IMR-90 (cell line): ENCODE results near the gene PILRA. TPM values are rescaled to one million over a fixed set of nuclear protein-coding genes. Genes with fewer than 3 reads are reported as not detected.
"Not testable (repeated sequence)": the region's sequence is repeated elsewhere in the genome, so short reads cannot be mapped to it uniquely, and the experiment has no call there.

Experiments used
- ATAC-seq: fragments of 200-7000 bp; cut with Tn5 transposase; 2 replicates; pipeline ENCODE4 v1.9.1; 2020; ENCODE audit warnings: low read depth, mild to moderate bottlenecking, moderate library complexity
- BruUV-seq: library from RNA; stranded (reverse); fragments of 400-500 nt; replicated peaks from 2 replicates; lab custom pipeline; 2021; lab: Mats Ljungman, UMichigan
- CTCF ChIA-PET: fragments of 300-600 bp; formaldehyde crosslinking; extraction: SDS; loops from one replicate; lab custom pipeline; 2021; ENCODE audit warnings: antibody characterized with exemption; lab: Yijun Ruan, JAX
- POLR2A ChIA-PET: fragments of 300-600 bp; sonication (Branson Sonifier 250); formaldehyde crosslinking; loops from one replicate; lab custom pipeline; 2022; ENCODE audit warnings: antibody characterized with exemption; ENCODE audit not compliant: unreplicated experiment; lab: Charles Lee
- DNase-seq: peaks from one replicate; pipeline ENCODE4 v3.0.0; 2013
- H2AFZ ChIP-seq: replicated peaks from 2 replicates; pipeline ENCODE3; 2013; ENCODE audit warnings: low read length, mild to moderate bottlenecking; ENCODE audit not compliant: poor library complexity
- H2AK5ac ChIP-seq: 2 replicates; pipeline ENCODE4 v1.6.1; 2013; ENCODE audit warnings: low read depth, low read length, inconsistent platforms
- H2AK9ac ChIP-seq: replicated peaks from 2 replicates; pipeline ENCODE3; 2013; ENCODE audit warnings: mild to moderate bottlenecking, low read depth, low read length, moderate library complexity; ENCODE audit not compliant: poor library complexity
- H2BK120ac ChIP-seq: 2 replicates; pipeline ENCODE4 v1.6.1; 2013; ENCODE audit warnings: low read depth, low read length, inconsistent platforms
- H2BK15ac ChIP-seq: 3 replicates; pipeline ENCODE4 v1.6.1; 2013; ENCODE audit warnings: low read depth, low read length, inconsistent platforms
- H2BK20ac ChIP-seq: 2 replicates; pipeline ENCODE4 v1.6.1; 2013; ENCODE audit warnings: low read depth, mild to moderate bottlenecking, inconsistent platforms, low read length, moderate library complexity
- H2BK5ac ChIP-seq: 2 replicates; pipeline ENCODE4 v1.6.1; 2013; ENCODE audit warnings: mild to moderate bottlenecking, low read depth, low read length, inconsistent platforms; ENCODE audit not compliant: poor library complexity, severe bottlenecking
- H3K14ac ChIP-seq: replicated peaks from 2 replicates; pipeline ENCODE4 v1.6.1; 2013; ENCODE audit warnings: low read depth, low read length, inconsistent platforms
- H3K18ac ChIP-seq: 2 replicates; pipeline ENCODE4 v1.6.1; 2013; ENCODE audit warnings: low read depth, low read length, control low read depth
- H3K23ac ChIP-seq: 2 replicates; pipeline ENCODE4 v1.6.1; 2013; ENCODE audit warnings: low read depth, low read length, inconsistent platforms
- H3K27ac ChIP-seq: 2 replicates; pipeline ENCODE4 v1.5.1; 2013; ENCODE audit warnings: mild to moderate bottlenecking, control low read depth, low read length; ENCODE audit not compliant: insufficient read depth
- H3K27me3 ChIP-seq: 2 replicates; pipeline ENCODE4 v1.6.1; 2013; ENCODE audit warnings: low read length; ENCODE audit not compliant: control insufficient read depth, insufficient read depth
- H3K36me3 ChIP-seq: 2 replicates; pipeline ENCODE4 v1.6.1; 2013; ENCODE audit warnings: low read length, mixed read lengths; ENCODE audit not compliant: control insufficient read depth, insufficient read depth
- H3K4ac ChIP-seq: 2 replicates; pipeline ENCODE4 v1.6.1; 2013; ENCODE audit warnings: low read depth, low read length, inconsistent platforms
- H3K4me1 ChIP-seq: 2 replicates; pipeline ENCODE4 v1.6.1; 2013; ENCODE audit warnings: low read length, mixed read lengths; ENCODE audit not compliant: control insufficient read depth, insufficient read depth
- H3K4me2 ChIP-seq: 2 replicates; pipeline ENCODE4 v1.6.1; 2013; ENCODE audit warnings: low read depth, mild to moderate bottlenecking, control low read depth, low read length, moderate library complexity
- H3K4me3 ChIP-seq: 2 replicates; pipeline ENCODE4 v1.5.1; 2013; ENCODE audit warnings: low read depth, mild to moderate bottlenecking, control low read depth, low read length, moderate library complexity; ENCODE audit not compliant: insufficient read depth
- H3K56ac ChIP-seq: 2 replicates; pipeline ENCODE4 v1.6.1; 2013; ENCODE audit warnings: low read length, inconsistent platforms; ENCODE audit not compliant: insufficient read depth; ENCODE audit errors: extremely low read depth
- H3K79me1 ChIP-seq, 2 experiments: 2 replicates each; pipeline ENCODE4 v1.6.1; 2013; ENCODE audit warnings: low read length in 2 of 2, inconsistent platforms in 1 of 2, low read depth in 1 of 2
- H3K9ac ChIP-seq: 2 replicates; pipeline ENCODE4 v1.6.1; 2013; ENCODE audit warnings: low read depth, low read length, control low read depth
- H3K9me1 ChIP-seq: 2 replicates; pipeline ENCODE4 v1.6.1; 2013; ENCODE audit warnings: low read length, inconsistent platforms; ENCODE audit not compliant: insufficient read depth
- H3K9me3 ChIP-seq: 2 replicates; pipeline ENCODE4 v1.6.1; 2013; ENCODE audit warnings: low read length; ENCODE audit not compliant: control insufficient read depth, insufficient read depth
- H4K20me1 ChIP-seq: 2 replicates; pipeline ENCODE4 v1.6.1; 2013; ENCODE audit warnings: low read length, inconsistent platforms; ENCODE audit not compliant: insufficient read depth
- H4K5ac ChIP-seq: 2 replicates; pipeline ENCODE4 v1.6.1; 2013; ENCODE audit warnings: mild to moderate bottlenecking, low read depth, low read length, control low read depth
- H4K8ac ChIP-seq, 2 experiments: 2 replicates each; pipeline ENCODE4 v1.6.1; 2013; ENCODE audit warnings: low read depth in 2 of 2, low read length in 2 of 2, control low read depth in 1 of 2, inconsistent platforms in 1 of 2
- H4K91ac ChIP-seq: 2 replicates; pipeline ENCODE4 v1.6.1; 2013; ENCODE audit warnings: low read depth, low read length, inconsistent platforms; ENCODE audit not compliant: insufficient read depth
- WGBS, 2 experiments: methylation state at CpG; one replicate each; pipeline versions ENCODE4 v1.1.5 to v1.1.7; 2013; ENCODE audit warnings: missing lambda C conversion rate in 2 of 2; ENCODE audit not compliant: insufficient read length in 1 of 2; ENCODE audit errors: extremely low coverage in 2 of 2; 5-methylcytosine and 5-hydroxymethylcytosine counted together
- dilution Hi-C: fragments of 300-500 bp; cut with HindIII; formaldehyde crosslinking; loops from one replicate; pipeline ENCODE4 v1.14.3; 2018; ENCODE audit warnings: low sequenced_read_pairs; ENCODE audit not compliant: unreplicated experiment
- in situ Hi-C: fragments of 300-500 bp; cut with MboI; formaldehyde crosslinking; loops from 3 replicates; pipeline ENCODE4 v1.14.3; 2019; ENCODE audit warnings: low sequenced_read_pairs, inconsistent platforms, mixed read lengths
- intact Hi-C: fragments of 100-400 bp; cut with micrococcal nuclease; formaldehyde crosslinking; loops from 2 replicates; pipeline ENCODE4 v1.10.0; 2022
- polyA plus RNA-seq, 3 experiments: library from polyadenylated mRNA; depleted of rRNA; stranded (reverse); fragments of >200 nt; gene quantifications; 2 replicates each; pipeline ENCODE4 v1.2.3, GENCODE V29; 2012; ENCODE audit warnings: low replicate concordance in 1 of 3
- total RNA-seq: library from RNA; depleted of rRNA; stranded (reverse); fragments of >200 nt; gene quantifications from 2 replicates; pipeline ENCODE4 v1.2.3, GENCODE V29; 2012

PILRA gene
- total and polyA plus RNA-seq, 2 of the 4 experiments (the other 2 are of a cell fraction): 0.56 TPM; not detected in 1

DNA sequence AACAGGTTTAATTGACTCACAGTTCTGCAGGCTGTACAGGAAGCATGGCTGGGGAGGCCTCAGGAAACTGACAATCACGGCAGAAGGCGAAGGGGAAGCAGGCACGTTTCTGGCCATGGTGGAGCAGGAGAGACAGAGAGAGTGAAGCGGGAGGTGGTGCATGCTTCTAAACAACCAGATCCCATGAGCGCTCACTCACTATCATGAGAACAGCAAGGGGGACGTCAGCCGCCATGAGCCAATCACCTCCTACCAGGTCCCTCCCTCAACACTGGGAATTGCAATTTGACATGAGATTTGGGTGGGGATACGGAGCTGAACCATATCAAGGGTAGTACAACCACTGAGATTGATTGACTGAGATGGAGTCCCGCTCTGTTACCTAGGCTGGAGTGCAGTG, 47.6 kb upstream of the PILRA start:
- intact Hi-C loops, H3K56ac ChIP-seq, H4K20me1 ChIP-seq, H4K5ac ChIP-seq, H2AFZ ChIP-seq, H3K18ac ChIP-seq, H3K4me2 ChIP-seq, H4K8ac ChIP-seq, H2AK9ac ChIP-seq, H2BK120ac ChIP-seq, H3K36me3 ChIP-seq, H3K27me3 ChIP-seq, H3K27ac ChIP-seq, H2BK15ac ChIP-seq, H3K9me1 ChIP-seq, H3K4ac ChIP-seq, CTCF ChIA-PET, H3K9ac ChIP-seq, H2AK5ac ChIP-seq, ATAC-seq, H3K23ac ChIP-seq, H4K91ac ChIP-seq, DNase-seq, H3K4me1 ChIP-seq, H3K14ac ChIP-seq, H2BK5ac ChIP-seq, H3K9me3 ChIP-seq, H2BK20ac ChIP-seq, BruUV-seq, POLR2A ChIA-PET, H3K79me1 ChIP-seq, in situ Hi-C loops, dilution Hi-C loops, H3K4me3 ChIP-seq: not testable (repeated sequence)
- no CpG with 5 or more reads among the region's 9 CpGs for WGBS, 2 experiments

DNA sequence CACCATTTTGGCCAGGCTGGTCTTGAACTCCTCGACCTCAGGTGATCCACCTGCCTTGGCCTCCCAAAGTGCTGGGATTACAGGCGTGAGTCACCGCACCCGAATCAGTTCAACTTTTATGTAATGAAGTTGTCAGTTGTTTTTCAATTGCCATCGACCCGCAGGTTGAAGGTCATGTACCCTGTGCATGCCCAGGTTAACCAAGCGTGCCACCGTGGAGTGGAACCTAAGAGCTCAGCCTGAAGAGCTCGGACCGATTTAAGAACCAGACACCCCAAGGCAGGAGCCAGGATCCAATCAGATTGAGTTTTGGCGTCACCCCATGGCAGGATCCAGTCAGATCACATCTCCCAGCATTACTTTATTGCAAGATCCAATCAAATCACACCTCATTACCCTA, 46.4 kb upstream of the PILRA start:
- H3K36me3 ChIP-seq, H3K18ac ChIP-seq, H2BK5ac ChIP-seq, H3K14ac ChIP-seq, H3K27ac ChIP-seq, ATAC-seq, H3K23ac ChIP-seq, H3K79me1 ChIP-seq, H3K9ac ChIP-seq, H2BK15ac ChIP-seq, CTCF ChIA-PET, H2AK9ac ChIP-seq, dilution Hi-C loops, H3K27me3 ChIP-seq, H3K4me1 ChIP-seq, DNase-seq, in situ Hi-C loops, BruUV-seq, H3K9me3 ChIP-seq, H3K4me3 ChIP-seq, intact Hi-C loops, H3K4ac ChIP-seq, POLR2A ChIA-PET, H2AK5ac ChIP-seq, H3K4me2 ChIP-seq, H3K9me1 ChIP-seq, H2BK120ac ChIP-seq, H4K5ac ChIP-seq, H2BK20ac ChIP-seq, H4K91ac ChIP-seq, H4K20me1 ChIP-seq, H3K56ac ChIP-seq, H2AFZ ChIP-seq, H4K8ac ChIP-seq: not testable (repeated sequence)
- no CpG with 5 or more reads among the region's 11 CpGs for WGBS, 2 experiments
